GM19193 (cell line): ENCODE measurements around the gene TIMP3.

Experiments used
- POLR2A ChIP-seq: IDR thresholded peaks from 4 replicates; pipeline ENCODE4 v1.6.1; 2011; ENCODE audit not compliant: insufficient read depth, insufficient read length; ENCODE audit errors: extremely low read depth

TIMP3 gene

DNA sequence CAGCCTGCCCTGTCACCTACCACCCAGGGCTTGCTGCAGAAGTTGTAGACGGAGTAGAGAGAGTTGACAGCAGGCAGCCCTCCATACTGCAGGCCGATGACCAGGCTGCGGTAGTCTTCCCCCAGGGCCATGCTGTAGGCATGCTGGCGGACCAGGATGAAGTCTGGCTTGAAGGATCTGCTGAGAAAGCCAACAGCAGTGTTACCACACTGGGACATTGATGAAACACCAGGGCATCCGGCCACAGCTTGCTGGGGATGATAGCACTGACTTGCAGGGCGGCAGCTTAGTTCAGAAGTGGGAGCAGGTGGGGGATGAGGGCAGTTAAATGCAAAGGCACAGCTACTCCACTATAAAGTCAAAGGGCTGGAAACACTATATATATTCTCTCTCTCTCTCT lies 67.4 kb downstream of the TIMP3 start:
- TF ChIP-seq POLR2A, result no peak

DNA sequence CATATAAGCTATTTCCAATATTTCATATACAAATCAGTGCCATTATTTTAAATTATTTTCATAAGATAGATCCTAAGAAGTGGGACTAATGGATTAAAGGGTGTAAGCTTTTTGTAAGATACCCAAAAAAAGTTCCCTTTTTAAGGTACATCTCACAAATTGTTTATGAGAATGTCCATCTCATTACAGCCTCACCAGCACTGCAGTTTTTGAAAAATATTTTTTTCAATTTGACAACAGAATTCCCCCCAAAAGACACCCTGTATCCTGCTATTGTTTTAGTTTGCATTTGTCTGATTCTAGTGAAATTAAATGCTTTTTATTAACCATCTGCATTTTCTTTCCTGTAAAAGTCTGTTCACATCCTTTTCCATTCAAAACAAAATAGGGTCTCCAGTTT lies 69.0 kb downstream of the TIMP3 start:
- TF ChIP-seq POLR2A, result no peak

- TF ChIP-seq POLR2A, result no peak
These were observed 72.9 kb downstream of the TIMP3 start for GRCh38 chr22:32874385-32874784.

GRCh38 chr22:32874976-32875375 lies 73.5 kb downstream of the TIMP3 start:
- no peak for TF ChIP-seq POLR2A

DNA sequence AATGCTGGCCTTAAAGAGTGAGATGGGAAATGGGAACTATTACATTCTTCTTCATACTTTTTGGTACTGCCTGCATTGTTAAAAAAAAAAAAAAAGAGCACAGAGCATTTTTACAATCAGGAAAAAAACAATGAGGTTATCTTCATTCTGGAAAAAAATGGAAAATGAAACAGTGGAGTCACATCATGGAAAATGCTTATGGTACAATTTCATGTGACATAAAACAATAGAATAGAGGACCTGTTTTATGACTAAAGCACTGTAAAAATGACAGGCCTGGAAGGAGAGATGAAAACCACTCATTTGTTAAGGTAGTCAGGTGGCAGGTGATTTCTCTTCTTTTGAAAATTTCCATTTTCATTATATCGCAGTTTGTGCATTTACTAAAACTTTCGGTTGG lies 75.0 kb downstream of the TIMP3 start:
- no peak for TF ChIP-seq POLR2A

GRCh38 chr22:32877196-32877595 lies 75.7 kb downstream of the TIMP3 start:
- TF ChIP-seq POLR2A, result no peak

DNA sequence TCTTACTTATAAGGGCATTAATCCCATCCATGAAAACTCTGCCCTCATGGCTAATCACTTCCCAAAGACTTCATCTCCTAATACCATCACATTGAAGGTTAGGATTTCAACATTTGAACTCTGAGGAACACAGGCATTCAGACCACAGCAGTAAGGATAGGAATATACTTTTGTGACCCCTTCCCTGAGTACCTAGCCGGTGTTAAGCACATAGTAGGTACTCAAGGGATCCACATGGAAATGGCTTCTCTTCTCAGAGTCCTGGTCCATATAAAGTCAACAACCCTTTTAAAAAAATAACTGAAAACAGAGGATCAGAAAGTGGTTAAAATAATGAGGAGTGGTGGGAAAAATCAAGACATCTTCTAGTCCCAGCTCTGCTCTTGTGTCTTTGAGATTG lies 78.0 kb downstream of the TIMP3 start:
- no peak for TF ChIP-seq POLR2A

GRCh38 chr22:32880061-32880460 lies 78.6 kb downstream of the TIMP3 start:
- TF ChIP-seq POLR2A, result no peak

GRCh38 chr22:32880505-32880892 lies 79.0 kb downstream of the TIMP3 start:
- no peak for TF ChIP-seq POLR2A

DNA sequence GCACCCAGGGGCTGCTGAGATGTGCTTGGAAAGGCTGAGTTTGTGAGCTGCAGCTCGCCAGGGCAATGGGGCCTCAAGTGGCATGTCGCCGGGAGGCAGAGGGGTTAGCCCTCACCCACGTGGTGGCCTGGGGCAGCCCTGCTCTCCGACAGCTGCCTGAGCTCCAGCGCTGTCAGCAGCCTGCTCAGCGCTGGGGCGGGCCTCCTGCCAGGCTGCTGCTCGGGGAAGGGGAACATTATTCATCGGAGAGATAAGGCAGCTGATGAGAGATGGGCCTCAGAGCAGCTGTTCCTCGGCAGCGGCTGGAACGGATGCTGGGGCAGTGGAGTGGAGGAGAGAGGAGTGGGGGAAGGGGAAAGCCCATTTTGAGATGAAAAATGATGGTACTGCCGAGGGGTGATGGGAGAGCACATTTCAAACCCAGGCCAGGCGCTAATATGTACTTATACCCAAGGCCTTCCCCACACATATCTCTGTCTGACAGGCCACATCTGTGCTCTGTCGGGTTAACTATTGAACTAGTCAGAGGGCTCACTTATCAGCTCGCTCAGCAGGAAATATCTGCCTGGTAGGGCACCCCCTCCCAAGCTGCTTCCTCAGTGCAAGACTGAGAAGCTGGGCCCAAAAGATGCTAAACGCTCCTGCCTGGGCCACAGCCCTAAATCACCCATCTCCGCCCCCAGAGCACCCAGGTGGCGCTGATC lies 79.5 kb downstream of the TIMP3 start:
- TF ChIP-seq POLR2A, result no peak

GRCh38 chr22:32882360-32882755 lies 80.9 kb downstream of the TIMP3 start:
- no peak for TF ChIP-seq POLR2A

DNA sequence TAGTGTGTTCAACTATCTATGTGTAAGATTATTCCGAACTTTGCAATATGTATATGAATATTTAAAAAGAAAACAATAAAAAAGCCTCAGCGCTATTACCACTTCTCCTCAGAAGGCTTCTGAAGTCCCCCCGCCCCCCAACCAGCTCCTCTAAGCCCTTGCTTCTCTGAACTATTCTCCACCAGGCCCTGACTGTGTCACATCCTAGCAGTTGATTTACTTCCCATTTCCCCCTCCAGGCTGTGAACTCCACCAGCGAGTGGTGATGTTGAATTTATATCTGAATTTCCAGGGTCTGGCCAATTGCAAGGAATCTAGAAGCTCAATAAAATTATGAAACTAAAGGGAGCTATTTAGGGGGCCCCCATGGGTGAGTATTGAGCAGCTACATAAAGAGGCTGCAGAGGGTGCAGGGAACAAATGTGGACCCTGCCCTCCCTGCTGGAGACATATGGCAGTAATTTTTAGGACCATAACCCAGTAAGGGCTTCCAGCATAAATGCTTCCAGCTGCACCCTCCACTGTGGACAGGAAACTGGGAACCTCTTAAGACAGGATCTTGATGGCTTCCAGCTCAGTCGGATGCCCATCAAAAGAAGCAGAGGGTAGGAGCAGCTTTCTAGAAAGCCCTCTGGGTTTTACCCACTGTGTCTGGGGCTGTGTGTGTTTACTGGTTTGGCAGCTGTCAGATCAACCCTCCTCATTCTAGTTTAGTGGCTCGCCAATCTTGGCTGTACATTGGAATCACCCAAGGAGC lies 81.4 kb downstream of the TIMP3 start:
- TF ChIP-seq POLR2A, result no peak

GRCh38 chr22:32887324-32887980 lies 85.9 kb downstream of the TIMP3 start:
- TF ChIP-seq POLR2A, result no peak

DNA sequence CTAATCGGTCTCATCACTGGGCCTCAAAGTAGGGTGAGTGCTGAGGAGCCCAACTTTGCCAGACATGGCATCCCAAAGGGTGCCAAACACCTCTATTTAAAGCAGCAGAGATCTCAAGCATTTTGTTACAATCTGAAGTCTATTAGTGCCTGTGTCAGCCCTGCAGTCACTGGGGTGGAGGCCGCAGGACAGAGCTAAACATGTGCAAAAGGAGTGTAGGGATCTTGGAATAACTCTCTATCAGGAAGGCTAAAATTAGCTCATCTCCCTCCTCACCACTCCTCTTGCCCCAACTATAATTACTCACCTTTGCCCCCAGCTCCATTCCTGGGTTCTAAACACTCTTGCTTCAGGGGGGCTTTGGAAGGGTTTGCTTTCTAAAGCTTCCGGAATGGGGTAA lies 87.5 kb downstream of the TIMP3 start:
- no peak for TF ChIP-seq POLR2A

DNA sequence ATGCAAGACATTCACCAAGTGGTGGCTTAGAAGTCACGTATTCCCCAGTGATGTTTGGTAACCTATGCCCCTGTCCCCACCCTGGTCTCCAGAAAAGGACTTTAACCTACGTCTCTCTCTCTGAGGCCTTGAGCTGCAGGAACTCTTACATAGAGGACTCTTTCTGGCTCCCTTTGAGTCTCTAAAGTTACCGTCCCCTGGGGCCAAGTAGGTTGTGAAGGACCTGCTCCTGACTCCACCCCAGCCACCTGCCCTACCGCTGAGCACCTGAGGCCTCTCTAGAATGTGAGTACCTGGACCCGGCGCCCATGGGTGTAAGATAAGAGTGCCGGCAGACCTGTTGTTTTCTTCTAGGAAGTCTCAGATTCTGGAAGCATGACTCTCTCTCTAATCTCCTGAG lies 95.4 kb downstream of the TIMP3 start:
- no peak for TF ChIP-seq POLR2A

DNA sequence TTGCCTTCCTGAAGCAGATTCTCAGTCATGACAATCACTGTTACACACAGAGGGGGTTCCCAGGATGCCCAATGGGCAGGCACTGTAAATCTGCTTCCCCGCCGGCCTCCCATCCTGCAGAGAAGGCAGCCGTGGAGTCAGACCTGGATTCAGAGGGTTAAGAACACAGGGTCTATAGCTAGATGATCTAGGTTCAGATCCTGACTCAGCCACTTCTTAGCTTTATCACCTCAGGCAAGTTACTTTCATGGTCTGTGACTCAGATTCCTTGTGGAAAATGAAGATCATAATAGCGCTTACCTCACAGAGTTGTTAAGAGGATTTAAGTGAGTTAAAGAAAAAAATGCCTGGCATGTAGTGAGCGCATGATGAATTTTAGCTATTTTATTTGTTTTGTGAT lies 95.9 kb downstream of the TIMP3 start:
- no peak for TF ChIP-seq POLR2A
